ENCODE measurements around the gene SLC7A5.

SLC7A5 gene

DNA sequence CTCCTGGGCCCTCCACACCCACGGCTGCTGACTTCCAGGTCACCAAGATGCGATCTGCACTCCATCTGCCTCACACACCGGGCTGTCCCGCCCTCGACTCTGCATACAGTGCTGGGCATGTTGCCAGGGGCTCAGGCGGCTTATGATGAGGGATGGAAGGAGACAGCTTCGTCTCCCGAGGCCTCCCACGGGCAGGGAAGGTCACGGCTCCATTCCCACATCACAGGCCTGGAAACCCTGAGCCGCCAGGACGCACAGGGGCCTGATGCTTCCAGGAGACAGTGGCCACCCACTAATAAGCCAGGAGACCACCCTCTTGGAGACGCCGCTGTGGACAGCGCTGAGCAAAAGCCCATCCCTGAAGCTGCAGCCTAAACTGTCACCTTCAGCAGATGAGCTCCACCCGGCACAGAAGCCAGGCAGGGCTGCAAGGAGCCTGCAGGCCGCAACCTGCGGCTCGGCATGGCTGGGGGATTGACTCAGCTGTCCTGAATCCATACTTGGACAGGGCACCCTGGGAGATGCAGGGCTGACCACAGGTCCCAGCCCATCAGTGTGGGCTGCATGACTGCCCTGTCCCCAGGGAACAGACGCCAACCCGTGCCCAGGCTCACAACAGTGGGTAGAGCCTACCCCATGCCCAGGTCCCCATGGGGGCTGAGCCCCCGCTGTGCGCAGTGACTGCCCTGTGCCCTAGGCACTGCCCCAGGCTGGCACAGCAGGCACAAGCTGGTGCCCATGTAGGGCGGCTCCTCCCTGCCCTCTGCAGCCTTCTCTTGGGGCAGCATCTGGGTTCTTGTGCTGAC, 34.4 kb downstream of the SLC7A5 start:
- Histone ChIP-seq H3K36me3 (ENCODE audit: control insufficient read depth in 2 of 2, insufficient read depth in 1 of 2, low read length in 2 of 2) (peaks cover 0 to 81% of the 10 kb centered on the region in 2 experiments; a peak in 2 of 3 replicates), H3K4me1 (ENCODE audit: control insufficient read depth, insufficient read depth, low read length) (no peaks in the 10 kb centered on the region), H3K27ac (ENCODE audit: extremely low read depth, low read depth, low read length) (no peak overlapping the region), H3K4me3 (ENCODE audit: low read depth, low read length) (no peak overlapping the region), H3K9me3 (ENCODE audit: control insufficient read depth, insufficient read depth, low read depth, low read length) (no peaks in the 10 kb centered on the region)
- CTCF ChIA-PET, result interaction anchor here (0.6 to 2.3 kb wide), 5 partner anchors 15 to 65 kb away, joined by 3 to 8 read pairs (median 3); no protein-coding TSS in a partner anchor
- POLR2A ChIA-PET, result no interaction called here
- TF ChIP-seq ZNF76 (tag by site-specific recombination; IDR thresholded peaks at IDR 0.05; ENCODE audit: borderline replicate concordance, low read depth) (no peak), TCF7L2 (IDR thresholded peaks at IDR 0.05; ENCODE audit: borderline replicate concordance, low read depth, low read length) (no peak), ZNF701 (tag by site-specific recombination; IDR thresholded peaks at IDR 0.05) (no peak), ZNF548 (tag by site-specific recombination; IDR thresholded peaks at IDR 0.05) (no peak), ZNF211 (tag by site-specific recombination; IDR thresholded peaks at IDR 0.05; ENCODE audit: low read depth) (no peak), YY2 (tag by site-specific recombination; IDR thresholded peaks at IDR 0.05) (no peak), GLI4 (tag by site-specific recombination; IDR thresholded peaks at IDR 0.05) (no peak), IKZF3 (tag by site-specific recombination; IDR thresholded peaks at IDR 0.05) (peak; percentile 42; the same call in 1 of the 2 replicates), ZNF350 (tag by site-specific recombination; IDR thresholded peaks at IDR 0.05) (no peak), ZFP69B (tag by site-specific recombination; IDR thresholded peaks at IDR 0.05) (no peak), ZFP3 (tag by site-specific recombination; IDR thresholded peaks at IDR 0.05; ENCODE audit: low read depth) (no peak), OVOL3 (tag by site-specific recombination; IDR thresholded peaks at IDR 0.05) (no peak), ZNF600 (tag by site-specific recombination; IDR thresholded peaks at IDR 0.05) (peak; percentile 67), ZNF311 (tag by site-specific recombination; IDR thresholded peaks at IDR 0.05; ENCODE audit: borderline replicate concordance) (no peak), ZNF514 (tag by site-specific recombination; IDR thresholded peaks at IDR 0.05) (no peak), ZFP37 (tag by site-specific recombination; IDR thresholded peaks at IDR 0.05) (no peak), SP7 (tag by site-specific recombination; IDR thresholded peaks at IDR 0.05) (peak; percentile 25; the same call in 1 of the 2 replicates), ZNF785 (tag by site-specific recombination; IDR thresholded peaks at IDR 0.05) (no peak), ZNF610 (tag by site-specific recombination; IDR thresholded peaks at IDR 0.05; ENCODE audit: borderline replicate concordance) (no peak), ZNF555 (tag by site-specific recombination; conservative IDR thresholded peaks at IDR 0.05) (no peak), ZNF560 (tag by site-specific recombination; IDR thresholded peaks at IDR 0.05; ENCODE audit: borderline replicate concordance) (no peak), ZNF266 (tag by site-specific recombination; IDR thresholded peaks at IDR 0.05; ENCODE audit: low read depth) (no peak), ZNF510 (tag by site-specific recombination; IDR thresholded peaks at IDR 0.05; ENCODE audit: insufficient replicate concordance) (no peak), ZNF354C (tag by site-specific recombination; IDR thresholded peaks at IDR 0.05; ENCODE audit: borderline replicate concordance, low read depth) (no peak), EGR2 (tag by site-specific recombination; IDR thresholded peaks at IDR 0.05; ENCODE audit: low read depth) (peak; percentile 86)
- TF ChIP-seq, protein P1, sequence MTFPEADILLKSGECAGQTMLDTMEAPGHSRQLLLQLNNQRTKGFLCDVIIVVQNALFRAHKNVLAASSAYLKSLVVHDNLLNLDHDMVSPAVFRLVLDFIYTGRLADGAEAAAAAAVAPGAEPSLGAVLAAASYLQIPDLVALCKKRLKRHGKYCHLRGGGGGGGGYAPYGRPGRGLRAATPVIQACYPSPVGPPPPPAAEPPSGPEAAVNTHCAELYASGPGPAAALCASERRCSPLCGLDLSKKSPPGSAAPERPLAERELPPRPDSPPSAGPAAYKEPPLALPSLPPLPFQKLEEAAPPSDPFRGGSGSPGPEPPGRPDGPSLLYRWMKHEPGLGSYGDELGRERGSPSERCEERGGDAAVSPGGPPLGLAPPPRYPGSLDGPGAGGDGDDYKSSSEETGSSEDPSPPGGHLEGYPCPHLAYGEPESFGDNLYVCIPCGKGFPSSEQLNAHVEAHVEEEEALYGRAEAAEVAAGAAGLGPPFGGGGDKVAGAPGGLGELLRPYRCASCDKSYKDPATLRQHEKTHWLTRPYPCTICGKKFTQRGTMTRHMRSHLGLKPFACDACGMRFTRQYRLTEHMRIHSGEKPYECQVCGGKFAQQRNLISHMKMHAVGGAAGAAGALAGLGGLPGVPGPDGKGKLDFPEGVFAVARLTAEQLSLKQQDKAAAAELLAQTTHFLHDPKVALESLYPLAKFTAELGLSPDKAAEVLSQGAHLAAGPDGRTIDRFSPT (tag by site-specific recombination; IDR thresholded peaks at IDR 0.05), result no peak
- TF ChIP-seq, protein P2, sequence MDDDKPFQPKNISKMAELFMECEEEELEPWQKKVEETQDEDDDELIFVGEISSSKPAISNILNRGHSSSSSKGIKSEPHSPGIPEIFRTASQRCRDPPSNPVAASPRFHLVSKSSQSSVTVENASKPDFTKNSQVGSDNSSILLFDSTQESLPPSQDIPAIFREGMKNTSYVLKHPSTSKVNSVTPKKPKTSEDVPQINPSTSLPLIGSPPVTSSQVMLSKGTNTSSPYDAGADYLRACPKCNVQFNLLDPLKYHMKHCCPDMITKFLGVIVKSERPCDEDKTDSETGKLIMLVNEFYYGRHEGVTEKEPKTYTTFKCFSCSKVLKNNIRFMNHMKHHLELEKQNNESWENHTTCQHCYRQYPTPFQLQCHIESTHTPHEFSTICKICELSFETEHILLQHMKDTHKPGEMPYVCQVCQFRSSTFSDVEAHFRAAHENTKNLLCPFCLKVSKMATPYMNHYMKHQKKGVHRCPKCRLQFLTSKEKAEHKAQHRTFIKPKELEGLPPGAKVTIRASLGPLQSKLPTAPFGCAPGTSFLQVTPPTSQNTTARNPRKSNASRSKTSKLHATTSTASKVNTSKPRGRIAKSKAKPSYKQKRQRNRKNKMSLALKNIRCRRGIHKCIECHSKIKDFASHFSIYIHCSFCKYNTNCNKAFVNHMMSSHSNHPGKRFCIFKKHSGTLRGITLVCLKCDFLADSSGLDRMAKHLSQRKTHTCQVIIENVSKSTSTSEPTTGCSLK (tag by site-specific recombination; IDR thresholded peaks at IDR 0.05), result no peak
- TF ChIP-seq, protein P3, sequence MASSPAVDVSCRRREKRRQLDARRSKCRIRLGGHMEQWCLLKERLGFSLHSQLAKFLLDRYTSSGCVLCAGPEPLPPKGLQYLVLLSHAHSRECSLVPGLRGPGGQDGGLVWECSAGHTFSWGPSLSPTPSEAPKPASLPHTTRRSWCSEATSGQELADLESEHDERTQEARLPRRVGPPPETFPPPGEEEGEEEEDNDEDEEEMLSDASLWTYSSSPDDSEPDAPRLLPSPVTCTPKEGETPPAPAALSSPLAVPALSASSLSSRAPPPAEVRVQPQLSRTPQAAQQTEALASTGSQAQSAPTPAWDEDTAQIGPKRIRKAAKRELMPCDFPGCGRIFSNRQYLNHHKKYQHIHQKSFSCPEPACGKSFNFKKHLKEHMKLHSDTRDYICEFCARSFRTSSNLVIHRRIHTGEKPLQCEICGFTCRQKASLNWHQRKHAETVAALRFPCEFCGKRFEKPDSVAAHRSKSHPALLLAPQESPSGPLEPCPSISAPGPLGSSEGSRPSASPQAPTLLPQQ (tag by site-specific recombination; IDR thresholded peaks at IDR 0.05), result no peak
- TF ChIP-seq, protein P4, sequence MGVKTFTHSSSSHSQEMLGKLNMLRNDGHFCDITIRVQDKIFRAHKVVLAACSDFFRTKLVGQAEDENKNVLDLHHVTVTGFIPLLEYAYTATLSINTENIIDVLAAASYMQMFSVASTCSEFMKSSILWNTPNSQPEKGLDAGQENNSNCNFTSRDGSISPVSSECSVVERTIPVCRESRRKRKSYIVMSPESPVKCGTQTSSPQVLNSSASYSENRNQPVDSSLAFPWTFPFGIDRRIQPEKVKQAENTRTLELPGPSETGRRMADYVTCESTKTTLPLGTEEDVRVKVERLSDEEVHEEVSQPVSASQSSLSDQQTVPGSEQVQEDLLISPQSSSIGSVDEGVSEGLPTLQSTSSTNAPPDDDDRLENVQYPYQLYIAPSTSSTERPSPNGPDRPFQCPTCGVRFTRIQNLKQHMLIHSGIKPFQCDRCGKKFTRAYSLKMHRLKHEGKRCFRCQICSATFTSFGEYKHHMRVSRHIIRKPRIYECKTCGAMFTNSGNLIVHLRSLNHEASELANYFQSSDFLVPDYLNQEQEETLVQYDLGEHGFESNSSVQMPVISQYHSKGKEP (tag by site-specific recombination; IDR thresholded peaks at IDR 0.05), result 0 out of 2 replicates have a peak, but pooled peaks have one; percentile 7
- TF ChIP-seq, protein P5, sequence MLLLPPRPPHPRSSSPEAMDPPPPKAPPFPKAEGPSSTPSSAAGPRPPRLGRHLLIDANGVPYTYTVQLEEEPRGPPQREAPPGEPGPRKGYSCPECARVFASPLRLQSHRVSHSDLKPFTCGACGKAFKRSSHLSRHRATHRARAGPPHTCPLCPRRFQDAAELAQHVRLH (tag by site-specific recombination; IDR thresholded peaks at IDR 0.05), result no peak
